ENCODE results near the gene MITF.

- no peak for TF ChIP-seq POLR2AphosphoS5 (IDR thresholded peaks at IDR 0.05; ENCODE audit: low read depth, low read length)
- no peak for TF ChIP-seq TAF1 (IDR thresholded peaks at IDR 0.05; ENCODE audit: borderline replicate concordance, low read depth, low read length)
- no peak for TF ChIP-seq POLR2A (IDR thresholded peaks at IDR 0.05; ENCODE audit: low read depth, low read length)
Observed at GRCh38 chr3:69738859-69739203, 433 bp upstream of the MITF start.
